Measurements from ENCODE around the gene VSIG1.

Gene VSIG1

DNA sequence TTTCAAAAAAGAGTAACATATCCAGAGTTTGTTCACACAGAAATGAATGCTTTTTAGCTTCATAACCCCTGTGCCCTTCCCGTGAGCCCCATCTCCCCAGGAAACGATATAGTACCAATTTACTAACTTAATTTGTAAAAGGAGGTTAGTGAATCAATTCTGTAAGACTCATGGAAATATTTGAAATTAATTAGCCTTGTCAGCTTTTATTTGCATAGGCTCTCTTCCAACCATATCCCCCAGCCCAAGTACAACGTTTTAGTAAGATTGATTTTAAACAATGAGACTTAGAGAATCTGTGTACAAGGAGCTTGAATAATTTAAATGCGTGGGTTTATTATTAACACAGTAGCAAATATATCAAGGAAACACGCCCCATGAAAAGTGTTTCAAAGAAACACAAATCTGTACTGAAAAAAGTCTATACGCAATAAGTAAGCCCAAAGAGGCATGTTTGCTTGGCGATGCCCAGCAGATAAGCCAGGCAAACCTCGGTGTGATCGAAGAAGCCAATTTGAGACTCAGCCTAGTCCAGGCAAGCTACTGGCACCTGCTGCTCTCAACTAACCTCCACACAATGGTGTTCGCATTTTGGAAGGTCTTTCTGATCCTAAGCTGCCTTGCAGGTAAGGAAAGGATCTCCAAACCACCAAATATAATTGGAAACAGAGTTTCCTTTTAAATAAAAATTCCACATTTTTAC, at the start of gene VSIG1:
TSS of gene VSIG1 (plus strand) at position 512 of the 703 bp plus-strand sequence. CDS start at position 578, 66 bp downstream.
- TF ChIP-seq, protein P1, sequence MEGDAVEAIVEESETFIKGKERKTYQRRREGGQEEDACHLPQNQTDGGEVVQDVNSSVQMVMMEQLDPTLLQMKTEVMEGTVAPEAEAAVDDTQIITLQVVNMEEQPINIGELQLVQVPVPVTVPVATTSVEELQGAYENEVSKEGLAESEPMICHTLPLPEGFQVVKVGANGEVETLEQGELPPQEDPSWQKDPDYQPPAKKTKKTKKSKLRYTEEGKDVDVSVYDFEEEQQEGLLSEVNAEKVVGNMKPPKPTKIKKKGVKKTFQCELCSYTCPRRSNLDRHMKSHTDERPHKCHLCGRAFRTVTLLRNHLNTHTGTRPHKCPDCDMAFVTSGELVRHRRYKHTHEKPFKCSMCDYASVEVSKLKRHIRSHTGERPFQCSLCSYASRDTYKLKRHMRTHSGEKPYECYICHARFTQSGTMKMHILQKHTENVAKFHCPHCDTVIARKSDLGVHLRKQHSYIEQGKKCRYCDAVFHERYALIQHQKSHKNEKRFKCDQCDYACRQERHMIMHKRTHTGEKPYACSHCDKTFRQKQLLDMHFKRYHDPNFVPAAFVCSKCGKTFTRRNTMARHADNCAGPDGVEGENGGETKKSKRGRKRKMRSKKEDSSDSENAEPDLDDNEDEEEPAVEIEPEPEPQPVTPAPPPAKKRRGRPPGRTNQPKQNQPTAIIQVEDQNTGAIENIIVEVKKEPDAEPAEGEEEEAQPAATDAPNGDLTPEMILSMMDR (IDR thresholded peaks at IDR 0.05; ENCODE audit: low read depth, low read length, missing control alignments), result no peak
- no peak for DNase-seq (ENCODE audit: extremely low read depth, low read depth)
- H3K4me3 ChIP-seq (replicated peaks; ENCODE audit: low read depth, low read length), result no peak within 1 kb of the TSS

DNA sequence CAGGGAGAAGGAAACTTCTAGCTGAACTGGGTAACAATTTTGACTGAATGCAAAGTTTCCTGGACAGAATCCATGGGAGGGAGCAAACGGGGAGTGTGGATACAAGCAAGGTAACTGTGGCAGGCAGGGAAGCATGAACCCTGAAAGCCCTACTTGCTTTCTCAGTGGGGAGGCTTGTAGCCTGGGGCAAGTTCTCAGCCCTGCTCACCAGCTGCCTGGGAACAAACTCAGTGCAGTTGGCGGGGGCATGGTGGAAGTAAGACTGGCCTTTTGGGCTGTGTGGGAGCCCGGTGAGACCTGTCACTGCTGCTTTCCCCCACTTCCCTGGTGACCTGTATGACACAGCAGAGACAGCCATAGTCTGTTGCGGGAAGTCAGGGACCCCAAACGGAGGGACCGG, 48.7 kb upstream of the VSIG1 start:
- DNase-seq (ENCODE audit: extremely low read depth, low read depth), result no peak
- no peak overlapping the region for H3K4me3 ChIP-seq (replicated peaks; ENCODE audit: low read depth, low read length)
- TF ChIP-seq, protein P1 (IDR thresholded peaks at IDR 0.05; ENCODE audit: low read depth, low read length, missing control alignments), result no peak

DNA sequence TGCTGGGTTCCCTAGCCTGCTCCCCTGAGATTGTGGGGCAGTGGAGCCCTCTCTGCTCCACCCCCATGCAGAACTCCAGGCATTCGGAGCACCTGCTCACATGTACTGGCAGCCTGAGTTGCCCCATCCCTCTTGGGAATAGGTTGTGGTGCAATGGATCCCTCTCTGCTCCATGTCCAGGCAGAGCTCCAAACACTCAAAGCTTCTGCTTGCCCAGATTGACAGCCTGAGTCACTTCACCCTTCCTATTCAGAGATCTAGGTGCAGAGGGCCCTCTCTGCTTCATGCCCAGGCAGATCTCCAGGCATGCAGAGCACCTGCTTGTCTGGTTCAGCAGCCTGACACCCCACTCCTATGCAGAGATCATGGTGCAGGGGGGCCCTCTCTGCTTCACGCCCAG, 44.1 kb upstream of the VSIG1 start:
- H3K4me3 ChIP-seq (replicated peaks; ENCODE audit: low read depth, low read length), result no peak overlapping the region
- TF ChIP-seq, protein P1 (IDR thresholded peaks at IDR 0.05; ENCODE audit: low read depth, low read length, missing control alignments), result no peak
- no peak for DNase-seq (ENCODE audit: extremely low read depth, low read depth)

DNA sequence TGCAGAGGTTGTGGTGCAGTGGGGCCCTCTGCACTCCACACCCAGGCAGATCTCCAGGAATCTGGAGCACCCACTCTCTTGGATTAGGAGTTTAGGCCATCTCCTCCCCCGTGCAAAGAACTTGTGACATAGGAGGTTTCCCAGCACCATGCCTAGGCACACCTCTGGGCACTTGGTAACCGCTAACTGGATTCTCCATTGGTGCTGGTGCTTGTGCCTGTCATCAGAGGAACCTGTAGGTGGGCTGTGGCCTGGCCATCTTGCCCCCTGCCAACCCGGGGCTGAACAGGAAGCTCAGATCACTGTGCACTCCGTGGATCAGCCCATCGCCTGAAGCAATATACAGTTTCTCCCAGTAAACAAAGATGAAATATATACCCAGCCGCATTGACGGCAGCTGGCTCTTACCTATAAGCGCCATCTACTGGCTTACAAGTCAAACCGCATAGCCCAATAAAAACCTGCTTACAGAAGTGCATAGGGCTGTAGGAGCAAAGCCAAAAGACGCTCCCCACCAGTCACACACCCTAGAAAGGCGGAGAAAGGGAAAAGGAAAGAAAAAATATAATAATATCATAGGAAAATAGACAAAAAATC, 43.5 kb upstream of the VSIG1 start:
- DNase-seq (ENCODE audit: extremely low read depth, low read depth), result peak; percentile 16
- H3K4me3 ChIP-seq (replicated peaks; ENCODE audit: low read depth, low read length), result no peak overlapping the region
- TF ChIP-seq, protein P1 (IDR thresholded peaks at IDR 0.05; ENCODE audit: low read depth, low read length, missing control alignments), result peak; percentile 49

DNA sequence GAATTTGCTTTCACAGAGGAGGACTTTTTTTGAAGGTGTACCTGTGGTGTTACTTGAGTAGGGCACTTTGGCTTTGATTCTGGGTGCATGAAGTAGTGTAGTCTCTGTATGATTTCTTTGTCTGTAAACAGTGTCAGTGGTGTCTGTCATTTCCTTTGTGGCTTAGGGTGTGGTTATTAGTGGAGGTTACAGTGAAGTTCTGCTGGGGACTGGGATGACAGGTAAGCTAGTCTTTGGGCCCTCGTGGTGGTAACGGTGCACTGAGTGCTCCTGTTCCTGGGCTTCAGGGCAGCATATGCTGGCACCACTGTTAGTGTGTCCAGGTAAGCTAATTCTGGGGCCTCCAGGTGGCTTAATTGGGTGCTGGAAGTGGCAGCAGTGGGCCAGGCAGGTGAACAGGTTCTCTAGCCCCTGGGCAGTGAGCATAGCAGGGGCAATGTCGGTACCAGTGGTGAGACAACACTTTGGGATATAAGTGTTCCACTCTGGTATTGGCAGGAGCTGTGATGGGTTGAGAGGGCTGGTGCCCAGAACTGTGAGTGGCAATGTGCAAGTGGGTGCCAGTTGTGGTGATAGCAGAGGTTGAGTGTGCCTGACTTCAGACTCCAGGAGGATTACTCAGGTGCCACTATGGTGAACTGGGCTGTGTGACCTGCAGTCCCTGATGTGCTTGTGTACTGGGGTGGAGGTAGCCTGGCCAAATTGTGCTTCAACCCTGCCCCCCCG, 26.0 kb upstream of the VSIG1 start:
- DNase-seq (ENCODE audit: extremely low read depth, low read depth), result no peak
- no peak overlapping the region for H3K4me3 ChIP-seq (replicated peaks; ENCODE audit: low read depth, low read length)
- TF ChIP-seq, protein P1 (IDR thresholded peaks at IDR 0.05; ENCODE audit: low read depth, low read length, missing control alignments), result no peak

DNA sequence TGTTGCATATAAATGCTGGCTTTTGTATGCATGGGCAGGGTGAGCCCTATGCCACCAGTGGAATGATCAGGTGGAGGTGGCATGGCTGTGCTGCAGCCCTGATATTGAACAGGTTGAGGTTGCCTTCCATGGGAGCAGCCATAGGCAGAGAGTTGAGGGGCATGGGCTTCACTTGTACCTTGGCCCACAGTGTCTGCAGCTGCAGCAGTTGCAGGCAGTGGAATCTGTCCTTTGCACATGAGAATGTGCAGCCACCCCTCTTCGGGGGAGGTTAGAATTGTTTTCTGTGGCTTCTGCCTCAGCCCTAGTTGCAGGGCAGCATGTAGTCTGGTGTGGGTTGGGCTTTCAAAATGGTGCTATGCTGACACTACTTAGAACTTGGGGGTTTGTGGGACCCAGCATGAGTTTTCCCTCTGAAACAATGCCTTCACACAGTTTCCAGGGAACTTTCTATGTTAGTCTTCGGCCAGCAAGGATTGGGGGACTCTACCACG, 25.4 kb upstream of the VSIG1 start:
- no peak overlapping the region for H3K4me3 ChIP-seq (replicated peaks; ENCODE audit: low read depth, low read length)
- DNase-seq (ENCODE audit: extremely low read depth, low read depth), result no peak
- TF ChIP-seq, protein P1 (IDR thresholded peaks at IDR 0.05; ENCODE audit: low read depth, low read length, missing control alignments), result no peak
